Nephron progenitor cell (in vitro differentiated cells): ENCODE measurements around the gene KCNAB1.
"Not testable (repeated sequence)": the region's sequence is repeated elsewhere in the genome, so short reads cannot be mapped to it uniquely, and the experiment has no call there.

ENCODE experiments used
- DNase-seq: peaks from one replicate; pipeline ENCODE4 v3.0.0; 2021
- H3K27ac Mint-ChIP-seq: 2 replicates; pipeline ENCODE4 v1.8.0; 2021; ENCODE audit warnings: mild to moderate bottlenecking, moderate library complexity, mixed read lengths
- H3K27me3 Mint-ChIP-seq: 2 replicates; pipeline ENCODE4 v1.8.0; 2021; ENCODE audit warnings: mild to moderate bottlenecking, low read depth, mixed read lengths; ENCODE audit not compliant: poor library complexity
- H3K36me3 Mint-ChIP-seq: 2 replicates; pipeline ENCODE4 v1.8.0; 2021; ENCODE audit warnings: low read depth, mixed read lengths
- H3K4me1 Mint-ChIP-seq: 2 replicates; pipeline ENCODE4 v1.8.0; 2021; ENCODE audit warnings: mixed read lengths
- H3K4me3 Mint-ChIP-seq: 2 replicates; pipeline ENCODE4 v1.8.0; 2021; ENCODE audit warnings: mild to moderate bottlenecking, moderate library complexity, mixed read lengths
- H3K9me3 Mint-ChIP-seq: 2 replicates; pipeline ENCODE4 v1.8.0; 2021; ENCODE audit warnings: mild to moderate bottlenecking, moderate library complexity, mixed read lengths
- TF ChIP-seq, protein P1 (sequence below): fragments of 200-600 bp; sonication (generic); IDR thresholded peaks from 2 replicates; pipeline ENCODE4 v1.5.0; 2021; ENCODE audit warnings: antibody characterized with exemption

The KCNAB1 gene

DNA sequence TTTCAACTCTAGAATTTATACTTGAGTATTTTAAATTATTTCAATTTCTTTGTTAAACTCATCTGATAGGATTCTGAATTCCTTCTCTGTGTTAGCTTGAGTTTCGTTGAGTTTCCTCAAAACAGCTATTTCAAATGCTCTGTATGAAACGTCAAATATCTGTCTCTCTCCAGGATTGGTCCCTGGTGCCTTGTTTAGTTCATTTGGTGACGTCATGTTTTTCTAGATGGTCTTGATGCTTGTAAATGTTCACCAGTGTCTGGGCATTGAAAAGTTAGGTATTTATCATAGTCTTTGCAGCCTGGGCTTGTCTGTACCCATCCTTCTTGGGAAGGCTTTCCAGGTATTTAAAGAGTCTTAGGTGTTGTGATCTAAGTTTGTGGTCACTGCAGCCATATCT lies 151.1 kb downstream of the KCNAB1 start:
- TF ChIP-seq, protein P1, sequence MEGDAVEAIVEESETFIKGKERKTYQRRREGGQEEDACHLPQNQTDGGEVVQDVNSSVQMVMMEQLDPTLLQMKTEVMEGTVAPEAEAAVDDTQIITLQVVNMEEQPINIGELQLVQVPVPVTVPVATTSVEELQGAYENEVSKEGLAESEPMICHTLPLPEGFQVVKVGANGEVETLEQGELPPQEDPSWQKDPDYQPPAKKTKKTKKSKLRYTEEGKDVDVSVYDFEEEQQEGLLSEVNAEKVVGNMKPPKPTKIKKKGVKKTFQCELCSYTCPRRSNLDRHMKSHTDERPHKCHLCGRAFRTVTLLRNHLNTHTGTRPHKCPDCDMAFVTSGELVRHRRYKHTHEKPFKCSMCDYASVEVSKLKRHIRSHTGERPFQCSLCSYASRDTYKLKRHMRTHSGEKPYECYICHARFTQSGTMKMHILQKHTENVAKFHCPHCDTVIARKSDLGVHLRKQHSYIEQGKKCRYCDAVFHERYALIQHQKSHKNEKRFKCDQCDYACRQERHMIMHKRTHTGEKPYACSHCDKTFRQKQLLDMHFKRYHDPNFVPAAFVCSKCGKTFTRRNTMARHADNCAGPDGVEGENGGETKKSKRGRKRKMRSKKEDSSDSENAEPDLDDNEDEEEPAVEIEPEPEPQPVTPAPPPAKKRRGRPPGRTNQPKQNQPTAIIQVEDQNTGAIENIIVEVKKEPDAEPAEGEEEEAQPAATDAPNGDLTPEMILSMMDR = no peak
- no peak for DNase-seq
- no peaks in the 10 kb centered on the region for H3K4me1 Mint-ChIP-seq
- H3K36me3 Mint-ChIP-seq = no peaks in the 10 kb centered on the region
- no peak overlapping the region for H3K4me3 Mint-ChIP-seq
- no peak overlapping the region for H3K27ac Mint-ChIP-seq
- H3K27me3 Mint-ChIP-seq = peaks cover 4% of the 10 kb centered on the region
- H3K9me3 Mint-ChIP-seq = peaks cover 28% of the 10 kb centered on the region

DNA sequence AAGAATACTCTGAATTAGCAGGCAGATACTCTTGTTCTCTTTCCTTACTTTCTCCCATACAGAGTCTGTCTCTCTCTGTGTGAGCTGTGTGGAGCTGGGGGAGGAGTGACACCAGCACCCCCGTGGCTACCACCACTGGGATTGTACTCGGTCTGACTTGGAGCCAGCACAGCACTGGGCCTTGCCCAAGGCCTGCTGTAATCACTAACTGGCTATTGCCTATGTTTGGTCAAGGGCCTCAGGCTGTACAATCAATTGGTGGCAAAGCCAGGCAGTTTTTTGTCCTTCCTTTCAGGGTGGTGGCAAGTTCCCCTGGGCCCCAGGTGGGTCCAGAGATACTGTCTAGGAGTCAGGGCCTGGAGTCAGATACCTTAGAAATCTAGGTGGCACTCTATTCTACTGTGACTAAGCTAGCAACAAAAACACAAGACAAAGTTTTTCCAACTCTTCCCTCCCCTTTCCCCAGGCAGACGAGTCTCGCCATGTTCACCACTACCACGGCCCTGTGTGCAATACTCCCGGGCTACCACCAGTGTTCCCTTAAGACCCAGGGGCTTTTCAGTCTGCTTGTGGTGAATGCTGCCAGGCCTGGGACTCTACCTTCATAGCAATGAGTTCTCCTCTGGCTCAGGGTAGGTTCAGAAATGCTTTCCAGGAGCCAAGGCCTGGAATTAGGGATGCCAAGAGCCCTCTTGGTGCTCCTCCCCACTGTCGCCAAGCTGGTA lies 151.8 kb downstream of the KCNAB1 start:
- DNase-seq = no peak
- no peaks in the 10 kb centered on the region for H3K4me1 Mint-ChIP-seq
- TF ChIP-seq, protein P1 = no peak
- H3K4me3 Mint-ChIP-seq = no peak overlapping the region
- H3K9me3 Mint-ChIP-seq = peaks cover 28% of the 10 kb centered on the region
- H3K36me3 Mint-ChIP-seq = no peaks in the 10 kb centered on the region
- H3K27me3 Mint-ChIP-seq = peaks cover 3% of the 10 kb centered on the region
- no peak overlapping the region for H3K27ac Mint-ChIP-seq

DNA sequence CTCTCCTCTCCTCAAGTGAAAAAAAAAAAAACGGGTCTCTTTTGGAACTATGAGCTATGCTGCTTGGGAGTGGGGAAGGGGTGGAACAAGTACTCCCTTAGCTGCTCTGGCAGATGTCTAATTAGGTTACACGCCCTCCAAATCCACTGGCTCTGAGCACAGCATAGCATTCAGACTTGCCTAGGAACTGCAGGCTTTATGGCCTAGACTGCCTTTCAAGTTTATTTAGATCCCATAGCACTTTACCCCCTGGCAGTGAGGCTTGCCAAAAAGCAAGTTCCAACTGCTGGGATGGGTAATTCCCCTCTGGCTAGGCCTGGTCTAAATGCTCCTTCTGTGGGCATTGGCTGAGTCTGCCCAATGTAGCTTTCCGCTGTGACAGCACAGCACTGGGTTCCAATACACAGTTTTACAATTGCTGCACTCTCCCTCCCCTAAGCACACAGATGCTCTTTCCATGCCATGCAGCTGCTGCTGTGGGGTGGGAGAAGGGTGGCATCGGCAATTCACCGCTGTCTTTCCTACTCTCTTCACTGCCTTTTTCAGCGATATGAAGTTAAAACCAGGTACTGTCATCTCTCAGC lies 152.8 kb downstream of the KCNAB1 start:
- no peak overlapping the region for H3K4me3 Mint-ChIP-seq
- no peaks in the 10 kb centered on the region for H3K36me3 Mint-ChIP-seq
- H3K27ac Mint-ChIP-seq = no peak overlapping the region
- H3K4me1 Mint-ChIP-seq = no peaks in the 10 kb centered on the region
- no peaks in the 10 kb centered on the region for H3K27me3 Mint-ChIP-seq
- H3K9me3 Mint-ChIP-seq = peaks cover 28% of the 10 kb centered on the region
- TF ChIP-seq, protein P1 = no peak
- no peak for DNase-seq

DNA sequence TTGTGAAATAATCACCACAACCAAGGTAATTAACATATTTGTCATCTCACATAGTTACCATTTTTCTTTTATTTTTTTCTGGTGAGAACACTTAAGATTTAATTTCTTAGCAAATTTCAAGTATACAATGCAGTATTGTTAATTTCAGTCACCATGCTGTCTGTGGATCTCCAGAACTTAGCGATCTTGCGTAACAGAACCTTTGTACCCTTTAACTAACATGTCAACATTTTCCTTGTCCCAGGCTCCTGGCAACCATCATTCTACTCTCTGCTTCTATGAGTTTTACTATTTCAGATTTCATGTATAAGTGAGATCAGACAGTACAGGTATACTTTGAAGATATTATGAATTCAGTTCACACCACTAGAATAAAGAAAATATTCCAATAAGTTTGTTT lies 154.4 kb downstream of the KCNAB1 start:
- Mint-ChIP-seq H3K36me3 (no peaks in the 10 kb centered on the region), H3K27ac (no peak overlapping the region), H3K4me3 (no peak overlapping the region), H3K27me3 (no peaks in the 10 kb centered on the region), H3K4me1 (no peaks in the 10 kb centered on the region), H3K9me3 (peaks cover 28% of the 10 kb centered on the region)
- TF ChIP-seq, protein P1 = no peak
- no peak for DNase-seq

DNA sequence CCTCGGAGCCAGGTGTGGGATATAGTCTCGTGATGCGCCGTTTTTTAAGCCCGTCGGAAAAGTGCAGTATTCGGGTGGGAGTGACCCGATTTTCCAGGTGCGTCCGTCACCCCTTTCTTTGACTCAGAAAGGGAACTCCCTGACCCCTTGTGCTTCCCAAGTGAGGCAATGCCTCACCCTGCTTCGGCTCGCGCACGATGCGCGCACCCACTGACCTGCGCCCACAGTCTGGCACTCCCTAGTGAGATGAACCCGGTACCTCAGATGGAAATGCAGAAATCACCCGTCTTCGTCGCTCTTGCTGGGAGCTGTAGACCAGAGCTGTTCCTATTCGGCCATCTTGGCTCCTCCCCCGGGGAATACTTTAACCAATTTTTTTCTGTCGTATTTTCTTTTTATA lies 164.3 kb downstream of the KCNAB1 start:
- Mint-ChIP-seq H3K9me3 (peaks cover 12% of the 10 kb centered on the region), H3K27me3 (peaks cover 22% of the 10 kb centered on the region), H3K27ac (peak overlapping the region; percentile 40)
- H3K4me3 Mint-ChIP-seq, DNase-seq, H3K36me3 Mint-ChIP-seq, H3K4me1 Mint-ChIP-seq: not testable (repeated sequence)

DNA sequence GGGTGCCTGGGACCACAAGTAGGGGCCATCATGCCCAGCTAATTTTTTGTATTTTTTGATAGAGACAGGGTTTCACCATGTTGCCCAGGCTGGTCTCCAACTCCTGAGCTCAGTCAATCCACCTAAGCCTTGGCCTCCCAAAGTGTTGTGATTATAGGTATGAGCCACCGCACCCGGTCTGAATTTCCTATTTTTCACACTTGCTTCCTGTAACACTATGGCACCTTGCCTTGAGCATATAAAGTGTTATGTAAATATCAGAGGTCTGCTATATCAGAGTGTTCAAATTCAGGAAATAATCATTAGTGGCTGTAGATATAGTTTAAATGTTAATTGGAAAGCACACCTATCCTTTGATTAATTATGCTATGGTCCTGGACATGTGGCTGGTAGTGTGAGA lies 165.2 kb downstream of the KCNAB1 start:
- Mint-ChIP-seq H3K4me1 (peaks cover 9% of the 10 kb centered on the region), H3K27ac (no peak overlapping the region), H3K27me3 (peaks cover 32% of the 10 kb centered on the region), H3K4me3 (no peak overlapping the region), H3K9me3 (peaks cover 12% of the 10 kb centered on the region), H3K36me3 (no peaks in the 10 kb centered on the region)
- TF ChIP-seq, protein P1 = no peak
- DNase-seq = no peak
